Chondrocyte (in vitro differentiated cells): ENCODE results near the gene GCH1. TPM values are rescaled to one million over a fixed set of nuclear protein-coding genes. Genes with fewer than 3 reads are reported as not detected.

ENCODE experiments used
- DNase-seq: peaks from one replicate; pipeline ENCODE4 v3.0.0; 2021; ENCODE audit warnings: mixed read lengths, low spot score
- H3K27ac Mint-ChIP-seq: one replicate; pipeline ENCODE4 v1.8.0; 2021; ENCODE audit warnings: mild to moderate bottlenecking, moderate library complexity, mixed read lengths; ENCODE audit not compliant: unreplicated experiment
- H3K27me3 Mint-ChIP-seq: 2 replicates; pipeline ENCODE4 v1.8.0; 2021; ENCODE audit warnings: low read depth, mixed read lengths
- H3K36me3 Mint-ChIP-seq: 2 replicates; pipeline ENCODE4 v1.8.0; 2021; ENCODE audit warnings: low read depth, mixed read lengths
- H3K4me1 Mint-ChIP-seq: 2 replicates; pipeline ENCODE4 v1.8.0; 2021; ENCODE audit warnings: low read depth, mild to moderate bottlenecking, mixed read lengths
- H3K4me3 Mint-ChIP-seq: one replicate; pipeline ENCODE4 v1.8.0; 2021; ENCODE audit warnings: mild to moderate bottlenecking, moderate library complexity, mixed read lengths; ENCODE audit not compliant: unreplicated experiment
- H3K9me3 Mint-ChIP-seq: 2 replicates; pipeline ENCODE4 v1.8.0; 2021; ENCODE audit warnings: low read depth, mixed read lengths
- total RNA-seq: library from RNA; stranded (reverse); gene quantifications from 3 replicates; pipeline ENCODE4 v1.2.1, GENCODE V29; 2021
- TF ChIP-seq, protein P1 (sequence below): fragments of 200-600 bp; sonication (generic); IDR thresholded peaks from 2 replicates; pipeline ENCODE4 v1.5.0; 2021; ENCODE audit warnings: antibody characterized with exemption, mild to moderate bottlenecking, moderate library complexity

GCH1 gene
- total RNA-seq, 1 donor from 2014 or later, result 0.95 TPM

DNA sequence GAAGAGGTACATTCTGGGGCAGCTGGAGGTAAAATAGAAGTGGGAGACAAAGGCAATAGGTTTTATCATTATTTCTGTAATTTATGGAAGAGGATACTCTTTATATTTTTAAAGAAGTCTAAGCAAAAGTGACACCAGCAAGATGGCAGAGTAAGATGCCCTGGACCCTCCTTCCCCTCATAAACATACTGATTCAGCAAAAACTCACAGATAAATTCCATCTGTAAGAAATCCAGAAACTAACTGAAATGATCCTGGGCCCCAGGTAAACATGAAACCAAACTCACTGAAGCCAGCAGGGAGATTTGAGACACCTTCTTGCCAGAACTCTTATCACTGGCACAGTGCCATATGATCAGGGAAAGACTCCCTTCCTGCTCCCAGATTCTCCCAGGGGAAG is 79.9 kb downstream of the GCH1 start:
- no peak for DNase-seq
- Mint-ChIP-seq H3K36me3 (peaks cover 8% of the 10 kb centered on the region), H3K27ac (no peak overlapping the region), H3K4me1 (peaks cover 9% of the 10 kb centered on the region), H3K4me3 (no peak overlapping the region), H3K27me3 (no peaks in the 10 kb centered on the region), H3K9me3 (peaks cover 27% of the 10 kb centered on the region)
- TF ChIP-seq, protein P1, sequence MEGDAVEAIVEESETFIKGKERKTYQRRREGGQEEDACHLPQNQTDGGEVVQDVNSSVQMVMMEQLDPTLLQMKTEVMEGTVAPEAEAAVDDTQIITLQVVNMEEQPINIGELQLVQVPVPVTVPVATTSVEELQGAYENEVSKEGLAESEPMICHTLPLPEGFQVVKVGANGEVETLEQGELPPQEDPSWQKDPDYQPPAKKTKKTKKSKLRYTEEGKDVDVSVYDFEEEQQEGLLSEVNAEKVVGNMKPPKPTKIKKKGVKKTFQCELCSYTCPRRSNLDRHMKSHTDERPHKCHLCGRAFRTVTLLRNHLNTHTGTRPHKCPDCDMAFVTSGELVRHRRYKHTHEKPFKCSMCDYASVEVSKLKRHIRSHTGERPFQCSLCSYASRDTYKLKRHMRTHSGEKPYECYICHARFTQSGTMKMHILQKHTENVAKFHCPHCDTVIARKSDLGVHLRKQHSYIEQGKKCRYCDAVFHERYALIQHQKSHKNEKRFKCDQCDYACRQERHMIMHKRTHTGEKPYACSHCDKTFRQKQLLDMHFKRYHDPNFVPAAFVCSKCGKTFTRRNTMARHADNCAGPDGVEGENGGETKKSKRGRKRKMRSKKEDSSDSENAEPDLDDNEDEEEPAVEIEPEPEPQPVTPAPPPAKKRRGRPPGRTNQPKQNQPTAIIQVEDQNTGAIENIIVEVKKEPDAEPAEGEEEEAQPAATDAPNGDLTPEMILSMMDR, result no peak

DNA sequence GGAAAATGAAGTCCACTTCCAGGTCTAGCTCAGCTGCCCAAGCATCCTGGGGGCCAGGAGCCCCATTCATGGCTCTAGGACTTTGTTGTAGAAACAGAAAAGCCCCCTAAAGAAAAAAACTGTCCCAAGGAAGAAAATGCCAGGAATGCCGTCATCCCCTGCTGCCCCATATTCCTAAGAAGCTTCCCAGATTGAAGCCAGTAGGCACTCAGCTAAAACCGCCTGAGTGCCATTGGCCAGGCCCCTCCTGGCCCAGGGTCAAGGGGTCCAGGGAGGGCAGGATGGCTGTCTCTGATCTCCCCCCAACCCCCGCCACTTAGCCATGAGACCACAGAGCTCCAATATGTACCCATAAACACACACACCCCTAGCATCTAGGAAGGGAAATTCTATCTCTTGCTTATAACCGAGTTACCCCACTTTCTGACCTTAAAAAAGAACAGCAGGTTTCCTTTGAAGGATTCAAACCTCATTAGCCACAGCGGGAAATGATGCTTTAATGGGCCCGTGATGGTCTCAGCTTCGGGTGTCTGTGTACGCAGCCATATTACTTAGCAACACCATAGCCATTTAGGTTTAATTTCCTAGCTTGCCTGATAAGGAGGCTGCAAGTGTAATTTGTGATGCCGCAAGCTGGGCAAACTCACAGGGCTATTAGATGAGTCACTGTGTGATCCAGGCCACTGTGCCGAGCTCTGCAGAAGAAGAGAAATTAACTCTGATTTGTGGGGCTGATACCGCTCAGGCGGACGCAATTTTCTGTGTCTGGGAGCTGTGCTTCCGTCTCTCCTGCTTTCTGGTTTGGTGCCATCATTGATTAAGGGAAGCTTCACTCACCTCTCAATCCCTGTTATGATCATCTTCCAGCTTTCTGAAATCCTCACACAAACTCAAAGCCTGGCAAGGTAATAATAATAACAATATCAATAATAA is 84.2 kb downstream of the GCH1 start:
- Mint-ChIP-seq H3K9me3 (peaks cover under 1% of the 10 kb centered on the region), H3K27ac (no peak overlapping the region), H3K4me3 (no peak overlapping the region), H3K36me3 (no peaks in the 10 kb centered on the region), H3K27me3 (no peaks in the 10 kb centered on the region), H3K4me1 (peaks cover 9% of the 10 kb centered on the region)
- DNase-seq, result no peak
- TF ChIP-seq, protein P1, result no peak

DNA sequence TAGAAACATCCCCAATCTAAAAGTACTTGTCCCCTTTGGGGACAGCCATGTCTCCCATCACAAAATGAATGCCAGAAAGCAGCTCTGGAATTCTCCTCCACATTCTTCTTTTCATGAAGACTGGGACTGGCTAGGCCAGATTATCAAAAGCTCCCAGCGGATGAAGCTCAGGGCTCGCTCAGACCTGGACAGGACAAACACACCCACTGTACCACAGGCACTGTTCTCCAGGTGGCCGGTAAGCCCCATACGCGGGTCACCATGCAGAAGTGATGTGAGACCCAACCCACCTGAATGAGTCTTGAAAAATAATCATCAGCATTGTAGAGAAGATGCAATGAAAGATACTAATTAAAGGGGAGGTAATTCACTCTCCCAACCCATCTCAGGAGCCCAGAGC is 85.1 kb downstream of the GCH1 start:
- no peaks in the 10 kb centered on the region for H3K36me3 Mint-ChIP-seq
- H3K4me3 Mint-ChIP-seq, result no peak overlapping the region
- TF ChIP-seq, protein P1, result no peak
- H3K4me1 Mint-ChIP-seq, result peaks cover 9% of the 10 kb centered on the region
- H3K9me3 Mint-ChIP-seq, result no peaks in the 10 kb centered on the region
- DNase-seq, result no peak
- H3K27ac Mint-ChIP-seq, result peak overlapping the region; percentile 23
- peaks cover 6% of the 10 kb centered on the region for H3K27me3 Mint-ChIP-seq

DNA sequence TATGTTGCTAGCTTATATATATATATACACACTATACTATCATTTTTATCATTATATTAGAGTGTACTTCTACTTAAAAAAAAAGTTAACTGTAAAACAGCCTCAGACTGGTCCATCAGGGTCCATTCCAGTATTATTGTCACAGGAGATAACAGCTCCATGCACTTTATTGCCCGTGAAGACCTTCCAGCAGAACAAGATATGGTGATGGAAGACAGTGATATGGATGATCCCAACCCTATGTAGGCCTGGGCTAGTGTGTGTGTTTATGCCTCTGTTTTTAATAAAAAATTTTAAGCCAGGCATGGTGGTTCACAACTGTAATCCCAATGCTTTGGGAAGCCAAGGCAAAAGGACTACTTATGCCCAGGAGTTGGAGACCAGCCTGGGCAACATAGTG is 86.2 kb downstream of the GCH1 start:
- no peak for DNase-seq
- Mint-ChIP-seq H3K27me3 (peaks cover 13% of the 10 kb centered on the region), H3K36me3 (no peaks in the 10 kb centered on the region), H3K27ac (no peak overlapping the region), H3K4me3 (no peak overlapping the region), H3K9me3 (no peaks in the 10 kb centered on the region), H3K4me1 (peaks cover 9% of the 10 kb centered on the region)
- TF ChIP-seq, protein P1, result no peak

DNA sequence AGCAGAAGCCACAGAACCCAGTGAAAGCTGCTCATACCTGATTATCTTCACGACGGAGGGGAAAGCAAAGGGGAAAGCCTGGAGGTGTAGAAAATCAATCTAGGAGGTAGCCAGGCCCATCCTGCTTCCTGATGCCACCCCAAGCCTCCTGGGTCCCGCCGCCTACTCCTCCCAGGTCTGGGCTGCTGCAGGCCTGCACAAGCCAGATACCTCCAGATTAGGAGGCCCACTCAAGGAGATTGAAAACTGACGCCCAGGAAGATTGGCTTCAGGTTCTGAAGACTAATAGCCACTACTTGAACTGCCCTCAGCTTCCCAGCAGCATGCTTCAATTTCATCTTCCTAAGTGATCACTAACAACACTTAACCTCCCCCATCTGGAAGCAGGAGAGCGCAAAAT is 87.1 kb downstream of the GCH1 start:
- Mint-ChIP-seq H3K27ac (no peak overlapping the region), H3K9me3 (no peaks in the 10 kb centered on the region), H3K27me3 (peaks cover 16% of the 10 kb centered on the region), H3K36me3 (no peaks in the 10 kb centered on the region), H3K4me1 (peaks cover 9% of the 10 kb centered on the region), H3K4me3 (no peak overlapping the region)
- TF ChIP-seq, protein P1, result no peak
- DNase-seq, result no peak
